Fibroblast of peridontal ligament (primary cell): Measurements from ENCODE around the gene TP53.

Experiments
- DNase-seq: peaks from one replicate; pipeline ENCODE4 v3.0.0-alpha.2; 2010; ENCODE audit errors: extremely low read depth

Gene TP53

GRCh38 chr17:7687072-7687907, at the start of gene TP53:
Gene TP53 (minus strand): TSS chr17:7687490. CDS start chr17:7676594, 10,896 bp downstream.
- peak; percentile 92 for DNase-seq

- no peak for DNase-seq
Observed at GRCh38 chr17:7732981-7733539, 45.8 kb upstream of the TP53 start.

GRCh38 chr17:7729816-7730215, 42.5 kb upstream of the TP53 start:
- DNase-seq: no peak

DNA sequence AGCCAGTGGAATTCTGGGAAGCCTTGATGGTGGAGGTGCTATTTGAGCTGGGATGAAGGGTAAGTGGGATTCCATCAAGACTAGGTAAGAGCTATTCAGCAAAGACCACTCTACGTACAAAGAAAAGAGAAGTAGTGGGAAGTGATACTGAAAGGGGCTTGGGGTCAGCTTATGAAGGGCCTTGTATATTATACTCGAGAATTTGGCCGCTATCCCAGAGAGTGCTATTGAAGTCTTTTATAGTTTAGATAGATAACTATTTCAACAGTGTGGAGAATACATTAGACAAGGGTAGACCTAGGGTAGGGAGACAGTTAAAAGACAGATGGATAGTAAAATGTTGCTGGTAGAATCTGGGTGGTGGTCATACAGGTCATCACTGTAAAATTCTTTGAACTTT, 40.6 kb upstream of the TP53 start:
- DNase-seq: no peak

DNA sequence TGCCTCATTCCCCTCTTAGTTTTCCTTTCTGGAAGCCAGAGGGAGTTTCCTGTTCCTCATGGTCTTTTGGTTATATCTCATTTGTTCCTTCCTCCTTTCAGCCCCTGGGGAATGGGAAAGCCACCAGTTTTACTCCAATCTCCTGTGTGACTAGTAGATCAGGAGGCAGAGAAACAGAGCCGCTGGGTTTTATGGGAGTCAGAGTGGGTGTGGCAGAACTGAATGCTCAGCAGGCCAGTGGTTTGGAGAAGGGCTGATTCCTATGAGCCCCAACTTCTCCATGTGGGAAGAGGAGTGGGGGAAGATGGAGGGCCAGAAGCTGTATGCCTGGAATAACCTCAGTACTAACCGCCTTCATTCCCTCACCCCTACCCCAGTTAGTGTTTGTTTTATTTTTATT, 34.3 kb upstream of the TP53 start:
- DNase-seq: no peak

DNA sequence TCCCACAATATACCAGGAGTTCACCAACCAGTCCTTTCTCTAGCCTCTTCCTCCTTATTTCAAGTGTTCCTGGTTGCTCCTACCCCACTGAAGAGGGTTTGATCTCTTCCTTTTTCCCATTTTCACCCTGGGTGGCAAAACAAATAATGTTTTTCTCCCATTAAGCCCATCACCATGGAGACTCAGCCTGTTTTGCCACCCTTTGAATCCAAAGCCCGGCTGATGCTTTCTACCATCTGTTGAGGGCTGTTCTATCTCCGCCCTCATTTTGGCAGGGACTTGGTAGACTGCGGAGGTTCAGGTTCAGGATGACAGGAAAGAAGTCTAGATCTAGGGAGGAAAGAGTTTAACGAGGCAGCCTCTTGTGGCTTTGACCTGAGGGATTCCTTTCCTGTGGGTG, 32.8 kb upstream of the TP53 start:
- no peak for DNase-seq

- no peak for DNase-seq
Observed at GRCh38 chr17:7719661-7720060, 32.4 kb upstream of the TP53 start.

DNA sequence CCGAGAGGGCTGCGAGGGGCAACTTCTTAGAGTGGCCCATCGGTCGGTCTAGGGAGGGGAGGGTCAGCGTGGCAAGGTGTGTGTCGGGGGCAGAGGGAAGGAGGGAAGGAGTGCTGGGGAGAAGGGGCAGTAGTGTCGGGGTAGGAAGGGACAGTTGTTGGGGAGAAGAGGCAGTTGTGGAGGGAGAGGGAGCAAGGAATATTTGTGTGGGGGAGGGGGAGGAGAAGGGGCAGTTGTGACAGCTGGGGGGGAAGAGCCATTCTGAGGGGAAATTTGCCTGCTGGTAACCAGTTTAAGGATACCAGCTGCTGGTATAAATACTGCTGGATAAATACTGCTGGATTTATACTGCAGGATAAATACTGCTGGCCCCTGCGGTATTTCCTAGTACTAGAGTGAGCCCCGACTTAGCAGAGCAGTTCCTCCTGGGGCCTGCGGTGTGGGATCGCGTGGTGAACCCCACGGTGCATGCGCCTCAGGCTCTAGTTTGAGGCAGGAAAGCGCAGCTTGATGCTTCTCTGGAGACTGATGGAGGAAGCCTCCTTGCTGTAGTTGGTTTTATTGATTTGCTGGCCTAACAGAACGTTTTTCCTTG, 30.6 kb upstream of the TP53 start:
- peak; percentile 48 for DNase-seq

- peak; percentile 88 for DNase-seq
Observed at GRCh38 chr17:7716901-7717755, 29.8 kb upstream of the TP53 start, which contains the start of gene DNAH2. Gene DNAH2 (plus strand): TSS chr17:7717744. CDS start chr17:7719735, 1,991 bp downstream.

DNA sequence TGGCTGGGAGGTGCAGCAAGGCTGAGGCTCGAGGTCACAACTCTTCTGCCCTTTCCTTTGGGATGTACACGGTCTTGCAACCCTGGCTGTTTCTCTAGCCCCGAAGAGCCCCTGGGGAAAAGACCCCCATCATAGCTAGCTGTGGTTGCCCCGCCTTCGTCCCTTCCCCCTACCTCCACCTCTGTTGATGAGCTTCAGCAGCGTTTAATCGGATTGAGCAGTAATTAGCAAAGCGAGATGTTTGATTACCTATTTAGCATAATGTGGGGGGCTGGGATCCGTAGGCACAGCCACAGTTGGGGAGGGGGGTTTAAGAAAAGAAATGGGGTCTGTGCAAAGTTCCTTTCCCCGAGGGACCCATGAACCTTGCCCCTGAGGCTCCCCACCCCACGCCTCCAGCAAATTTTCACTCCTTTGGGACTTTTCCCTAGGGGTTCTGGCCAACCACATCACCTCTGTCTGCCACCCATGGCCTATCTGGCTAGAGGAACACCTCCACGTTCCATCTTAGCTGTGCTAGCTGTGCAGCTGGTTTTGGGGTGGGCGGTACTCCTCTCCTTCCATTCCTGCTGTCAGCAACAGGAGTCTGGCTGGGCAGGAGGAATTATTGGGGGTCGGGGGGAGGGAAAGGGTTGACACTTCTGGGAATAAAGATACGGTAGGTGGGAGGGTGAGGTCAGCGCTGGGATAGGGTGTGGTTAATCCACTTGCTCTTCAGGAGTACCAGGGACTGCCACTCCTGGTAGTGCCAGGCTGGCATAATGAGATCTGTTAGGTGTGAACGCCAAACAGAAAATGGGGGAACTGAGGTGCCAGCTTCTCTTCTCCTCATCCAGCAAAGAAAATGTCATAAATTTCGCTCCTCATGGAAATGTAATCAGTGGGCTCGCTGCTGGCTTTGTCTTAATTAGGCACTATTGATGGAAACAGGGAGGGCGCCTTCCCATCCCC, 28.9 kb upstream of the TP53 start:
- no peak for DNase-seq

DNA sequence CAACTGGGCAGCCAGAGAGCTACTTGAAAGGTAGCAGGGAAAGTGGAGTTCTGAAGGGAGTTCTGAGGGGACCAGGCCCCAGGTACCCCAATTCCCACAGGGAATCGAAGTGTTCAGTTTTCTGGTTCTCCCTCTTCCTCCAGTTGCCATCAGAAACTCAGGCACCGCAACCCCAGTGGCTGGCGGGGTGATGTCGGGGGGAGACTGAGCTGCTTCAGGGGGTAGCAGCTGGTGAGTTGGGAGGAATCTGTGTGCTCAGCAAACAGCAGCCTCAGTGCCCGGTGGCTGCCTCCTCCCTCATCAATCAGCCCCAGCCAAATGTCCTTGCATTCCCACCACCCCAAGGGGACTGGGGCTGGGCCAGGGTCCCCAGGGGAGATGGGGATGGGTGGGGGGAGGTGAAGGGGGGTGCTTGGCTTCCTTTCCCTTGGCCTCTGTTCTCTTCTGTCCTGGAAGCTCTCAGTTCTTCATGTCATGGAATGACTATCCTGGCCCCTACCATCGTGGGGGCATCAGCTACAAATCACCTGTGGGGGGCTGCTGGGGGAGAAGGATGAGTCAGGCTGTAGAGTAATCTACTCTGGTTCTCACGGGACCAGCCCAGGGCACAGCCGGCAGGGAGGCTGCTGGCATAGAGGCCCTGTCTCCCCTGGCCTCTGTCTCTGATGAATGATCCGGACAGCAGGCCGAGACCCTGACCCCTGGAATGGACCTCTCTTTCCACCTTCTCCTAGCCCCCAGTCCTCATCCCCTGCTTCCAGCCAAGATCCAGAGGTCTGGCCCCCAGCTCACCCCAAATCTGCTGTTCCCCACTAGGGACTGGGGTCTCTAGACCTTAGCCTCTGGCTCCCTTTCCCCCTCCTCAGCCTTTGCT, 27.7 kb upstream of the TP53 start:
- DNase-seq: no peak

GRCh38 chr17:7713782-7714181, 26.5 kb upstream of the TP53 start:
- DNase-seq: no peak

DNA sequence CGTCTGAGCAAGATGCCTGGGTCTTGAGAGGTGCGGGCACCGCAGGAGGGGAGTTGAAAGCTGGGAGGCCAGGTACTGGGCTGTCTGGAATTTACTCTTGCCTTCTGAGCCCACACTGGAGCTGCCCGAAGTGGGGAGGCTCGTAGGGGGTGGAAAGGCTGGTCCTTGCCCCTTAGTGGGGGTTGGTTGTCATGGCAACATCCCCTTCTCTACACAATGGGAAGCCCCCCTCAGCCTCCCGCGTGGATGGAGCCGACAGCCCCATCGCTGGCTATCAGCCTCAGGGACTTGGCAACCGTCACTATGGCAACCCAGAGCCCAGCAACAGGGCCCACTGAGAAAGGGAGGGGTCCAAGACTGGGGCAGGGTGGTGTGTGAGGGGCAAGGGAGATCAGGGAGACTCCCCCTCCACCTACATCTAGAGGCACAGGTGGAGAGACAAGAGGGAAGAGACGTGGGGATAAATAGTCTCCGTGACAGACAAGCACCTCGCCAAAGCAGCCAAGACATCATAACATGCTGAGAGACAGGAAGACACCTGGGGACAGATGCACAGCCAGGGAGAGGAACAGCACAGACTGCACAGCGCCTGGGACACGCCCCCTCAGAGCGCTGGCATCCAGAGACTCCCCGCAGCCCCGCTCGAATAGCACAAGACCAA, 25.0 kb upstream of the TP53 start:
- DNase-seq: no peak

GRCh38 chr17:7711051-7711755, 23.9 kb upstream of the TP53 start:
- no peak for DNase-seq

- no peak for DNase-seq
Observed at GRCh38 chr17:7710301-7710700, 23.0 kb upstream of the TP53 start.

- no peak for DNase-seq
Observed at GRCh38 chr17:7709031-7709430, 21.7 kb upstream of the TP53 start.

- DNase-seq: no peak
Observed at GRCh38 chr17:7707858-7708750, 20.8 kb upstream of the TP53 start.

DNA sequence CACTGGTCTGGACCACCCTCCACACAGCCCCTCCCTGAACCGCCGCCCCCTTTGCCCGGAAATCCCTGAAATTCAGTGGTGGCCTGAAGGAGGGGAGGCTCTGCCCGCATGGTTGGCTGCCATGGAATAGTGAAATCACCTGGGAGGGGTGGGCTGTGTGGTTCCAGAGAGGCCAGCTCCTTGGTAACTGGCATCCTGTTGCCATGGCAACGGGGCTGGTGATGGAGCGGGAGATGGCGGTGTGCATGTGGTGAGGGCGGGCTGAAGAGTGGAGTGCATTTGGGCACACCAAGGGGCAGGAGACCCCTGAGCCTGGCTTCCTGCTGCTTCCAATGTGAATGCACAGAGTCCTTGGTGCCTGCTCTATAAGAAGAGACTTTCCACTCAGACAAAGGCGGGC, 20.2 kb upstream of the TP53 start:
- DNase-seq: no peak
